ENCODE measurements around the gene RETSAT. TPM values are rescaled to one million over a fixed set of nuclear protein-coding genes. Genes with fewer than 3 reads are reported as not detected.
"Not testable (repeated sequence)": the region's sequence is repeated elsewhere in the genome, so short reads cannot be mapped to it uniquely, and the experiment has no call there.

The RETSAT gene
- total RNA-seq, 1 experiment from 2014 or later, result 28.4 TPM

- H3K4me1 ChIP-seq (ENCODE audit: insufficient read depth, low read length, poor library complexity, severe bottlenecking), result no peaks in the 10 kb centered on the region
- H3K27ac ChIP-seq (ENCODE audit: low read depth, low read length, poor library complexity, severe bottlenecking), result no peak overlapping the region
- TF ChIP-seq CTCF (conservative IDR thresholded peaks at IDR 0.05; ENCODE audit: low read depth, low read length) (no peak), EZH2 (IDR thresholded peaks at IDR 0.05; ENCODE audit: borderline replicate concordance, low read depth, low read length, poor library complexity, severe bottlenecking) (no peak)
- ChIA-PET CTCF (no interaction called here), POLR2A (ENCODE audit: low non-redundant PET) (no interaction called here)
- no peak for DNase-seq (ENCODE audit: low spot score)
- H3K4me3 ChIP-seq (ENCODE audit: low read depth, low read length, poor library complexity, severe bottlenecking), result no peak overlapping the region
- H3K9me3 ChIP-seq (ENCODE audit: low read depth, low read length, poor library complexity, severe bottlenecking), result no peaks in the 10 kb centered on the region
- BruUV-seq (replicated peaks), result no TSS peak
- peaks cover 10% of the 10 kb centered on the region for H3K36me3 ChIP-seq (ENCODE audit: insufficient read depth, low read length, poor library complexity, severe bottlenecking)
- H3K27me3 ChIP-seq (replicated peaks; ENCODE audit: insufficient read depth, low read depth, low read length, poor library complexity), result no peaks in the 10 kb centered on the region
- intact Hi-C loops (cut with micrococcal nuclease; ENCODE audit: unreplicated experiment), result no loop called here
These were observed 6.7 kb downstream of the RETSAT start for GRCh38 chr2:85347599-85347998.

- H3K9me3 ChIP-seq (ENCODE audit: low read depth, low read length, poor library complexity, severe bottlenecking), result no peaks in the 10 kb centered on the region
- no peaks in the 10 kb centered on the region for H3K27me3 ChIP-seq (replicated peaks; ENCODE audit: insufficient read depth, low read depth, low read length, poor library complexity)
- ChIA-PET POLR2A (ENCODE audit: low non-redundant PET) (interaction anchor here (0.6 kb wide), 1 partner anchor 643 kb away, joined by 4 read pairs; no protein-coding TSS in a partner anchor), CTCF (no interaction called here)
- intact Hi-C loops (cut with micrococcal nuclease; ENCODE audit: unreplicated experiment), result no loop called here
- no peak for DNase-seq (ENCODE audit: low spot score)
- no TSS peak for BruUV-seq (replicated peaks)
- TF ChIP-seq CTCF (conservative IDR thresholded peaks at IDR 0.05; ENCODE audit: low read depth, low read length) (no peak), EZH2 (IDR thresholded peaks at IDR 0.05; ENCODE audit: borderline replicate concordance, low read depth, low read length, poor library complexity, severe bottlenecking) (no peak)
- H3K4me3 ChIP-seq (ENCODE audit: low read depth, low read length, poor library complexity, severe bottlenecking), result no peak overlapping the region
- no peaks in the 10 kb centered on the region for H3K4me1 ChIP-seq (ENCODE audit: insufficient read depth, low read length, poor library complexity, severe bottlenecking)
- peaks cover 5% of the 10 kb centered on the region for H3K36me3 ChIP-seq (ENCODE audit: insufficient read depth, low read length, poor library complexity, severe bottlenecking)
- H3K27ac ChIP-seq (ENCODE audit: low read depth, low read length, poor library complexity, severe bottlenecking), result no peak overlapping the region
These were observed 9.9 kb downstream of the RETSAT start for GRCh38 chr2:85344356-85344954.

GRCh38 chr2:85343207-85343895 lies 11.0 kb downstream of the RETSAT start:
- H3K4me3 ChIP-seq (ENCODE audit: low read depth, low read length, poor library complexity, severe bottlenecking); H3K27me3 ChIP-seq (replicated peaks; ENCODE audit: insufficient read depth, low read depth, low read length, poor library complexity); POLR2A ChIA-PET (ENCODE audit: low non-redundant PET); H3K9me3 ChIP-seq (ENCODE audit: low read depth, low read length, poor library complexity, severe bottlenecking); H3K4me1 ChIP-seq (ENCODE audit: insufficient read depth, low read length, poor library complexity, severe bottlenecking); DNase-seq (ENCODE audit: low spot score); intact Hi-C loops (cut with micrococcal nuclease; ENCODE audit: unreplicated experiment); H3K36me3 ChIP-seq (ENCODE audit: insufficient read depth, low read length, poor library complexity, severe bottlenecking); BruUV-seq (replicated peaks); H3K27ac ChIP-seq (ENCODE audit: low read depth, low read length, poor library complexity, severe bottlenecking); CTCF ChIA-PET: not testable (repeated sequence)

Data from A673 (cell line).